ENCODE results near the gene DCAF8.

Gene DCAF8

DNA sequence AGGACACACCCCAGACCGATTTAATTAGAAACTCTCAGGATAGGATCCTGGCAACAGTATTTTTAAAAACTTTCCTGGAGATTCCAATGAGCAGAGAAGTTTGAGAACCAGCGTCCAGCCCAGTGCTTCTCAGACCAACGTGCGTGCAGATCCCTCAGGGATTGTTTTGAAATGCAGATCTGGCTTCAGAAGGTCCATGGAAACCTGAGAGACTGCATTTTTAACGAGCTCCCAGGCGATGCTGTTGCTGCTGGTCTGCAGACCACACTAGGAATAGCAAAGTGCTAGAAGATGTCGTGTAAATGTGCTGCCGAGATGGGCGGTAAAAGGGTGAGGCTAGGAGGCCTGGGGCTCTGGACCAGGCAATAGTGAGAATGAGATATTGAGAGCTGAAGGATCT lies 90.4 kb downstream of the DCAF8 start:
- Mint-ChIP-seq H3K4me3 (no peak overlapping the region), H3K36me3 (ENCODE audit: low read depth) (no peaks in the 10 kb centered on the region), H3K27ac (no peak overlapping the region), H3K9me3 (no peaks in the 10 kb centered on the region), H3K4me1 (peaks cover 55% of the 10 kb centered on the region), H3K27me3 (ENCODE audit: low read depth, poor library complexity) (peaks cover 24% of the 10 kb centered on the region)
- TF ChIP-seq, protein P1, sequence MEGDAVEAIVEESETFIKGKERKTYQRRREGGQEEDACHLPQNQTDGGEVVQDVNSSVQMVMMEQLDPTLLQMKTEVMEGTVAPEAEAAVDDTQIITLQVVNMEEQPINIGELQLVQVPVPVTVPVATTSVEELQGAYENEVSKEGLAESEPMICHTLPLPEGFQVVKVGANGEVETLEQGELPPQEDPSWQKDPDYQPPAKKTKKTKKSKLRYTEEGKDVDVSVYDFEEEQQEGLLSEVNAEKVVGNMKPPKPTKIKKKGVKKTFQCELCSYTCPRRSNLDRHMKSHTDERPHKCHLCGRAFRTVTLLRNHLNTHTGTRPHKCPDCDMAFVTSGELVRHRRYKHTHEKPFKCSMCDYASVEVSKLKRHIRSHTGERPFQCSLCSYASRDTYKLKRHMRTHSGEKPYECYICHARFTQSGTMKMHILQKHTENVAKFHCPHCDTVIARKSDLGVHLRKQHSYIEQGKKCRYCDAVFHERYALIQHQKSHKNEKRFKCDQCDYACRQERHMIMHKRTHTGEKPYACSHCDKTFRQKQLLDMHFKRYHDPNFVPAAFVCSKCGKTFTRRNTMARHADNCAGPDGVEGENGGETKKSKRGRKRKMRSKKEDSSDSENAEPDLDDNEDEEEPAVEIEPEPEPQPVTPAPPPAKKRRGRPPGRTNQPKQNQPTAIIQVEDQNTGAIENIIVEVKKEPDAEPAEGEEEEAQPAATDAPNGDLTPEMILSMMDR (IDR thresholded peaks at IDR 0.05), result no peak
- no peak for DNase-seq

DNA sequence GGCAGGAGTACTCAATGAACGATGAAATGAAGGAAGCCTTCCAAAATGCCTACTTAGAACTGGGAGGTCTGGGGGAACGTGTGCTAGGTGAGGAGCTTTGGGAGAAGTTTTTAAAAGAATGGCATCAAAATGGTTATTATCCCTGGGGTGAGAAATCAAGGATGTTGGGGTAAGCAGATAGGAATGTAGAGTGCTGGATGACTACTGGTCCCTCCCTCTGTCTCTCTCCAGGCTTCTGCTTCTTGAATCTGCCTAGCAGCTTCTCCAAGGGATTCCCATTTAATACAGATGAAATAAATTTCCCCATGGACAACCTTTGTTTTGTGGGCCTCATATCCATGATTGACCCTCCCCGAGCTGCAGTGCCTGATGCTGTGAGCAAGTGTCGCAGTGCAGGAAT lies 91.0 kb downstream of the DCAF8 start:
- Mint-ChIP-seq H3K27me3 (ENCODE audit: low read depth, poor library complexity) (peaks cover 28% of the 10 kb centered on the region), H3K4me1 (peaks cover 54% of the 10 kb centered on the region), H3K9me3 (no peaks in the 10 kb centered on the region), H3K36me3 (ENCODE audit: low read depth) (no peaks in the 10 kb centered on the region), H3K27ac (no peak overlapping the region), H3K4me3 (peak overlapping the region; percentile 1)
- no peak for DNase-seq
- TF ChIP-seq, protein P1 (IDR thresholded peaks at IDR 0.05), result no peak

DNA sequence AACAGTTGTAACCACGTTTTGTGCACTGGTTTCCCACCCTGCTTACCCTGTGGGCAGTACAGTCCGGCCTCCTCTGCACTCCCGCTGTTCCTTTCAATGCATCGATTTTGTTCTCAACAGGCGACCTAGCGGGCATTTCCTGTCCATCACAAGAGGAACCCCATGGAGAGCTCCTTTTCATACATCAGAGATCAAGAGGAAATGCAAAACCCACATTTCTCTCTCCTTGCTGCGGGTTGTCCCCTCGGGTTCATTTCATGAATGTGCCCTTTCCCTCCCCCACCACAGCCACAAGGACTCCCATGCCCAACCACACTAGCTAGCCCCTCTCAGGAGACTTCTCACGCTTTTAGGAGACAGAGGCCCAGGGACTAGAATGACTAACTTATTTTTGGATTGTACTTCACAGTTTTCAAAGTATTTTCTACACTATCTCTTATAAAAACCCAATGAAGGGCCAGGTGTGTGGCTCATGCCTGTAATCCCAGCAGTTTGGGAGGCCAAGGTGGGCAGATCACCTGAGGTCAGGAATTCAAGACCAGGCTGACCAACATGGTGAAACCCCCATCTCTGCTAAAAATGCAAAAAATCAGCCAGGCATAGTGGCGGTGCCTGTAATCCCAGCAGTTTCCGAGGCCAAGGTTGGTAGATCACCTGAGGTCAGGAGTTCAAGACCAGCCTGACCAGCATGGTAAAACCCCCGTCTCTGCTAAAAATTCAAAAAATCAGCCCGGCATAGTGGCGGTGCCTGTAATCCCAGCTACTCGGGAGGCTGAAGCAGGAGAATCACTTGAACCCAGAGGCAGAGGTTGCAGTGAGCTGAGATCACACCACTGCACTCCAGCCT lies 92.6 kb downstream of the DCAF8 start:
- Mint-ChIP-seq H3K4me1 (peaks cover 49% of the 10 kb centered on the region), H3K27me3 (ENCODE audit: low read depth, poor library complexity) (peaks cover 30% of the 10 kb centered on the region), H3K27ac (peak overlapping the region; percentile 65), H3K36me3 (ENCODE audit: low read depth) (no peaks in the 10 kb centered on the region), H3K4me3 (peak overlapping the region; percentile 23), H3K9me3 (no peaks in the 10 kb centered on the region)
- TF ChIP-seq, protein P1 (IDR thresholded peaks at IDR 0.05), result no peak
- peak; percentile 21 for DNase-seq

DNA sequence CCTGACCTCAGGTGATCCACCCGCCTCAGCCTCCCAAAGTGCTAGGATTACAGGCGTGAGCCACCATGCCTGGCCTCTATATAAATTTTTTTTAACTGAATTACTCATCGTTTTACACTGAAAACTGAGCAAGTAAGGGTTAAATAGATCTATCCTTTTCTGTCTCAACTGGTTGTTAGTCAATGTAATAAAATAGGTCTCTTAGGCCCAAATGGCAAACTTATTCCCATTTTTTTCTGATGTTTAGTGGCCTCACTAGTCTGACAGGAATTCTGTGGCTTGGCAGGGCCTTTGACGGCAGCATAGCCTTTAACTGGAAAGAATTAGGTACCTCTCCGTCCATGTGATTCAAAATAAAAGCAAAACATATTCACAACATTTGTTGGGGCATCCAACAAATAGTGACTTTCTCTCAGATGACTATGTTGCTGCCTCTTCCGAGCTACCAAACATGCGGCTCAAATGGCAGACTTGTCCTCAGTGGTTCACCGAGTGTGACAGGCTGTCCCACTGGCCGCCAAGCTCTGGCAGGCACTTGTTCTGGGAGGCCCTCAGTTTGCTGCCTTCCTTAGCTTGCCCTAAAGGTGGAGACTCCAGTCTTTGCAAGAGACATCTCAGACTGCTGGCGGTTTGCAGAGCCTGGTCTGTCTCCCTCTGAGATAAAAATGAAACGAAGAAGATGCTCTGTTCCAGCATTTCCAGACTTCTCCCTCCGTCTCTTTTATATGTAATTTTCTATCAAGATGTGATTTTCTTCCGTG lies 93.6 kb downstream of the DCAF8 start:
- H3K27me3 Mint-ChIP-seq (ENCODE audit: low read depth, poor library complexity), result peaks cover 25% of the 10 kb centered on the region
- H3K4me1 Mint-ChIP-seq, result peaks cover 49% of the 10 kb centered on the region
- H3K36me3 Mint-ChIP-seq (ENCODE audit: low read depth), result no peaks in the 10 kb centered on the region
- H3K27ac Mint-ChIP-seq, result peak overlapping the region; percentile 65
- no peak overlapping the region for H3K4me3 Mint-ChIP-seq
- TF ChIP-seq, protein P1 (IDR thresholded peaks at IDR 0.05), result no peak
- peak; percentile 20 for DNase-seq
- H3K9me3 Mint-ChIP-seq, result no peaks in the 10 kb centered on the region

DNA sequence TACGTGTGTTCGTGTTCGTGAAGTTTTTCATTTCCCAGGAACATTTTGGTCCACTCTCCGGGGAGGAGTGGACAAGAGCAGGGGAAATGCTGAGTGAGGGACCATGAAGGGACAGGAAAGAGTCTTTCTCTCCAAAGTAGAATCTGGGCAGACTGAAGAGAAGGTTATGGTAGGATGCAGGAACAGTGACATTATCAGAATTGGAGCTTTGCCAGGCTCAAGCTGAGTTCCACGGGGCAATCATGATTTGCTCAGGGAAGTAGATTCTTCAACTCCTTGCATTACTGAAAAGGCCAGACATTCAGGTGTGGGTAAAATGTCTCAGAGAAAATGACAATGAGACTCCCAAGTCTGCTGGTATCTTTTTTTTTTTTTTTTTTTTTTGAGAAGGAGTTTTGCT lies 94.3 kb downstream of the DCAF8 start:
- TF ChIP-seq, protein P1 (IDR thresholded peaks at IDR 0.05), result no peak
- H3K27ac Mint-ChIP-seq, result no peak overlapping the region
- DNase-seq, result no peak
- H3K4me3 Mint-ChIP-seq, result no peak overlapping the region
- H3K9me3 Mint-ChIP-seq, result no peaks in the 10 kb centered on the region
- H3K4me1 Mint-ChIP-seq, result peaks cover 49% of the 10 kb centered on the region
- H3K27me3 Mint-ChIP-seq (ENCODE audit: low read depth, poor library complexity), result peaks cover 25% of the 10 kb centered on the region
- no peaks in the 10 kb centered on the region for H3K36me3 Mint-ChIP-seq (ENCODE audit: low read depth)
